Measurements from ENCODE around the gene BLOC1S1.

BLOC1S1 gene

DNA sequence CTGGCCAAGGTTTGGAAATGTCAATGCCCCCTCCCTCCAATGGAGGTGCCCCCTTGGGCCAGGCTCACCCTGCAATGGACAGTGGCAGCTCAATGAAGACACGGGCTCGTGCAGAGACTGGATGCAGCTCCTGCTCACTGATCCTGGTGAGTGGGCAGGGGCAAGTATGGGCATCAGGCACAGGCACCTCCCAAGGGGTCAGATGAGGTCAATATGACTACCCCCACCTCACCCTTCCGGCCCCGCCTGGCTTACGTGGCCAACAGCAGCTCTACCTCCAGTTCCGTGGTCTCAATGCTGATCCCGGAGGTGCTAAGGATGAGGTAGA lies 21.7 kb upstream of the BLOC1S1 start:
- H3K4me3 ChIP-seq (ENCODE audit: low read depth, low read length): no peak overlapping the region
- in situ Hi-C loops (cut with HindIII; ENCODE audit: low sequenced_read_pairs): no loop called here
- no peak for DNase-seq (ENCODE audit: low read depth, low spot score)
- TF ChIP-seq, protein P1, sequence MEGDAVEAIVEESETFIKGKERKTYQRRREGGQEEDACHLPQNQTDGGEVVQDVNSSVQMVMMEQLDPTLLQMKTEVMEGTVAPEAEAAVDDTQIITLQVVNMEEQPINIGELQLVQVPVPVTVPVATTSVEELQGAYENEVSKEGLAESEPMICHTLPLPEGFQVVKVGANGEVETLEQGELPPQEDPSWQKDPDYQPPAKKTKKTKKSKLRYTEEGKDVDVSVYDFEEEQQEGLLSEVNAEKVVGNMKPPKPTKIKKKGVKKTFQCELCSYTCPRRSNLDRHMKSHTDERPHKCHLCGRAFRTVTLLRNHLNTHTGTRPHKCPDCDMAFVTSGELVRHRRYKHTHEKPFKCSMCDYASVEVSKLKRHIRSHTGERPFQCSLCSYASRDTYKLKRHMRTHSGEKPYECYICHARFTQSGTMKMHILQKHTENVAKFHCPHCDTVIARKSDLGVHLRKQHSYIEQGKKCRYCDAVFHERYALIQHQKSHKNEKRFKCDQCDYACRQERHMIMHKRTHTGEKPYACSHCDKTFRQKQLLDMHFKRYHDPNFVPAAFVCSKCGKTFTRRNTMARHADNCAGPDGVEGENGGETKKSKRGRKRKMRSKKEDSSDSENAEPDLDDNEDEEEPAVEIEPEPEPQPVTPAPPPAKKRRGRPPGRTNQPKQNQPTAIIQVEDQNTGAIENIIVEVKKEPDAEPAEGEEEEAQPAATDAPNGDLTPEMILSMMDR (IDR thresholded peaks at IDR 0.05; ENCODE audit: low read depth, low read length): no peak

DNA sequence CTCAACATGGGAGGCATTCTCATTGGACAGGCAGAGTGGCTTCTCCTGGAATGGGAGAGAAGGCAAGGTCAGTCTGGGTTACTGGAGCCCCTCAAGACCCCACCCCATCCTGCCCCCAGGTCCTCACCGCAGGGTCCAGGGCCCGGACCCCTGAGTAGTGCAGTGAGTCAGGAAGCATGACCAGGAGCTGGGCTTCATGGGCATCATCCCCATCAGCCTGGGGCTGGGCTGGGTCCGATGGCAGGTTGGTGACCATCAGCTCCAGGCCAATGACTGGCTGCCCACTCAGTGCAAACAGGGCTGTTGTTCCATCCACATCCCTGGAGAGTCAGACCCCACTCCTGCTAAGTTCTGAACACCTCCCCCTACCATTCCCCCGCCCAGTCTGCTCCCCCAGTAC lies 21.2 kb upstream of the BLOC1S1 start:
- no peak overlapping the region for H3K4me3 ChIP-seq (ENCODE audit: low read depth, low read length)
- in situ Hi-C loops (cut with HindIII; ENCODE audit: low sequenced_read_pairs): no loop called here
- no peak for DNase-seq (ENCODE audit: low read depth, low spot score)
- TF ChIP-seq, protein P1 (IDR thresholded peaks at IDR 0.05; ENCODE audit: low read depth, low read length): no peak

DNA sequence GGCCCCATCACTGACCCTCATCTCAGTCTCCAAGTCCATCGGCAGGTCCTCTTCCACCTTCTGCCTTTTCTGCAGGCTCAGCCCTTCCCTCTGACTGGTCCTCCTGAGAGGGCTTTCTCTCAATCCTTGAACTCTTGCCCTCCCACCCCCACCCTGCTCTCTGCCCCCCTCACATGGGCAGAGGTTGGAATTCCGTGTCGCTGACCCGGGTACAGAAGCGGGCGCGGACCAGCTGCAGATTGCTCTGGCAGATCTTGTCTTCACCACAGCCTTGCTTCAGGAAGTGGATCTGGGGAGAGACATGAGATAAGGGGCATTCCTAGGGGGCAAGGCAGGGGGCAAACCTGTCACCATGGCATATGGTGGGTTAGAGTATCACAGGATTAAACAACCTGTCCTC lies 20.5 kb upstream of the BLOC1S1 start:
- no peak overlapping the region for H3K4me3 ChIP-seq (ENCODE audit: low read depth, low read length)
- no peak for DNase-seq (ENCODE audit: low read depth, low spot score)
- TF ChIP-seq, protein P1 (IDR thresholded peaks at IDR 0.05; ENCODE audit: low read depth, low read length): no peak
- in situ Hi-C loops (cut with HindIII; ENCODE audit: low sequenced_read_pairs): no loop called here

DNA sequence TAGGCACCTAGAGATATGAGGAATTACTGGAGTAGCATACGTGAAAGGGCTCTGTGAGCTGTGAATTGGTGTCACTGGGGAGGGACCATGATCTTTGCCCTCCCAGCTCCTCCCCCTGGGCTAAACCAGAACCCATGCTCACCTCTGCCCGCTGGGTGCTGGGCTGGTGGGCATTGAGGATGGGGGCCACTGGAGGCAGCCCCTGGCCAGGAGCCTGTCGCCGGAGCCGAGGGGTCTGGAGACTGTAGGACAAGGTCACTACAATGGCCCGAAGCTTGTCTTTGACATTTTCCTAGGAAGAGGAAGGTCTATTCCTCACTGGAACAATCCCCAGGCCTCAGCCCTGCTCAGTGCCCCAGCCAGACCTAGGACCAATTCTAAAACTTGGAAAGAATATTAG lies 19.7 kb upstream of the BLOC1S1 start:
- no peak for DNase-seq (ENCODE audit: low read depth, low spot score)
- in situ Hi-C loops (cut with HindIII; ENCODE audit: low sequenced_read_pairs): no loop called here
- no peak overlapping the region for H3K4me3 ChIP-seq (ENCODE audit: low read depth, low read length)
- TF ChIP-seq, protein P1 (IDR thresholded peaks at IDR 0.05; ENCODE audit: low read depth, low read length): no peak

DNA sequence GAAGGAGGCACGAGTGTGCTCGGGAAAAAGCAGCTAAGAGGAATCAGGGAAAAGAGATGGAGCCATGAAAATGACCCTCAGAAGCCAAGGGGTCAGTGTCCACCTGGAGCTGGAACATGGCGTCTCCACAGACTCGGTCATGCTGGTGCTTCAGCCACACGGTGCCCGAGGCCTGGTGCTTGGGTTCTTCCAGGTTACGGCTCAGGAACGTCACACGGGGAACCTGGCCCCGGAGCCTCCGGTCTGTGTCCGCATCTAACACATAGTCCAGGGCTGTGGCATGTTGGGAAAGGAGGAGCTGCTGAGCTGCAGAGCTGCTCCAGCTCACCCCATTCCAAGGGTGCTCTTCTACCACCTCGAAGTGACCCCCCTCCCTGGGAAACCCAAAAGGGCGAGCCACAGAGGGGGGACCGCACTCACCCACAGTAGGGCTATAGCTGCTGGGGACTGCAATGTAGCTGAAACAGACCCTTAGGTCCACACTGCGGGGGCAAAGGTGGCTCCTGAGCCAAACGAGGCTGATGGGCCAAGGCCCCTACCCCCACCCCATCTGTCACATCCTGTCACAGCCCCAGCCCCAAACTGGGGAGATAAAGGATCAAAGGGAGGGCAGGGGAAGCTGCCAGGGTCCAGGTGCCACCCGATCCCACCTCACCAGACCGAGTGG lies 18.9 kb upstream of the BLOC1S1 start:
- TF ChIP-seq, protein P1 (IDR thresholded peaks at IDR 0.05; ENCODE audit: low read depth, low read length): no peak
- DNase-seq (ENCODE audit: low read depth, low spot score): no peak
- in situ Hi-C loops (cut with HindIII; ENCODE audit: low sequenced_read_pairs): no loop called here
- H3K4me3 ChIP-seq (ENCODE audit: low read depth, low read length): no peak overlapping the region

DNA sequence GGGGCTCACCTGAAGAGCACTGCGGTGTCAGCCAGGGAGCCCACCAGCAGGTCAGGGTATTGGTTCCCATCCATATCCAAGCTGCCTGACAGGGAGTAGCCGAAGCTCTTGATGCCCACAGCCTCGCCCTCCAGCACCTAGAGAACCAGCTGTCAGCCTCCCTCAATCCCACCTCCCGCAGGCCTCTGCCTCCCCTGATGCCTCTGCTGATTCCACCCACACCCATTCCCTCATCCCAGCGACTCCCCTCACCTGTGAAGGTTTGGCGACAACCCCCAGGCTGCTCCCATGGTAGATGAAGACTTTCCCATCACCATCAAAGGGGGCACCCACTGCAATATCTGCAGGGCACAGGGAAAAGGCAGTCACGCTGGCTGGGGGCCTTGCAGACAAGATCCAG lies 18.2 kb upstream of the BLOC1S1 start:
- TF ChIP-seq, protein P1 (IDR thresholded peaks at IDR 0.05; ENCODE audit: low read depth, low read length): no peak
- DNase-seq (ENCODE audit: low read depth, low spot score): no peak
- in situ Hi-C loops (cut with HindIII; ENCODE audit: low sequenced_read_pairs): no loop called here
- no peak overlapping the region for H3K4me3 ChIP-seq (ENCODE audit: low read depth, low read length)
